HL-60 (cell line): Measurements from ENCODE around the gene LIPH.

Source experiments
- DNase-seq, 2 experiments: peaks; one replicate each; pipeline ENCODE4 v3.0.0-alpha.2; 2010 to 2020; ENCODE audit warnings: low read depth in 1 of 2, low spot score in 1 of 2
- H3K27ac ChIP-seq: fragments of 250-450 bp; sonication (Bioruptor Pico); replicated peaks from 2 replicates; pipeline ENCODE4 v1.5.1; 2020; ENCODE audit warnings: mild to moderate bottlenecking, moderate library complexity
- H3K27me3 ChIP-seq: fragments of 250-450 bp; sonication (Bioruptor Pico); 2 replicates; pipeline ENCODE4 v1.5.1; 2021; ENCODE audit warnings: mild to moderate bottlenecking, moderate library complexity; ENCODE audit not compliant: insufficient read depth, poor library complexity, severe bottlenecking
- H3K4me3 ChIP-seq: replicated peaks from 2 replicates; pipeline ENCODE4 v1.5.1; 2011; ENCODE audit warnings: mild to moderate bottlenecking, control low read depth, low read length; ENCODE audit not compliant: insufficient read depth
- GABPA ChIP-seq: IDR thresholded peaks from 2 replicates; pipeline ENCODE4 v1.6.1; 2012; ENCODE audit warnings: low read depth
- POLR2AphosphoS5 ChIP-seq: IDR thresholded peaks from 2 replicates; pipeline ENCODE4 v1.6.1; 2012; ENCODE audit warnings: low read depth
- REST ChIP-seq: IDR thresholded peaks from 2 replicates; pipeline ENCODE4 v1.6.1; 2012; ENCODE audit warnings: low read depth; ENCODE audit not compliant: insufficient replicate concordance
- SPI1 ChIP-seq: IDR thresholded peaks from 2 replicates; pipeline ENCODE4 v1.6.1; 2012; ENCODE audit warnings: low read depth, mild to moderate bottlenecking, borderline replicate concordance
- TF ChIP-seq, protein P1 (sequence below): IDR thresholded peaks from one replicate; pipeline ENCODE4 v1.5.1; 2011; ENCODE audit warnings: low read length, control low read depth, inconsistent platforms; ENCODE audit not compliant: insufficient read depth

Gene LIPH

GRCh38 chr3:185489462-185489861, 62.9 kb downstream of the LIPH start:
- no peak overlapping the region for H3K27ac ChIP-seq
- H3K4me3 ChIP-seq: no peak overlapping the region
- no peaks in the 10 kb centered on the region for H3K27me3 ChIP-seq
- no peak for DNase-seq
- no peak for TF ChIP-seq REST
- TF ChIP-seq, protein P1, sequence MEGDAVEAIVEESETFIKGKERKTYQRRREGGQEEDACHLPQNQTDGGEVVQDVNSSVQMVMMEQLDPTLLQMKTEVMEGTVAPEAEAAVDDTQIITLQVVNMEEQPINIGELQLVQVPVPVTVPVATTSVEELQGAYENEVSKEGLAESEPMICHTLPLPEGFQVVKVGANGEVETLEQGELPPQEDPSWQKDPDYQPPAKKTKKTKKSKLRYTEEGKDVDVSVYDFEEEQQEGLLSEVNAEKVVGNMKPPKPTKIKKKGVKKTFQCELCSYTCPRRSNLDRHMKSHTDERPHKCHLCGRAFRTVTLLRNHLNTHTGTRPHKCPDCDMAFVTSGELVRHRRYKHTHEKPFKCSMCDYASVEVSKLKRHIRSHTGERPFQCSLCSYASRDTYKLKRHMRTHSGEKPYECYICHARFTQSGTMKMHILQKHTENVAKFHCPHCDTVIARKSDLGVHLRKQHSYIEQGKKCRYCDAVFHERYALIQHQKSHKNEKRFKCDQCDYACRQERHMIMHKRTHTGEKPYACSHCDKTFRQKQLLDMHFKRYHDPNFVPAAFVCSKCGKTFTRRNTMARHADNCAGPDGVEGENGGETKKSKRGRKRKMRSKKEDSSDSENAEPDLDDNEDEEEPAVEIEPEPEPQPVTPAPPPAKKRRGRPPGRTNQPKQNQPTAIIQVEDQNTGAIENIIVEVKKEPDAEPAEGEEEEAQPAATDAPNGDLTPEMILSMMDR: no peak
- no peak for TF ChIP-seq SPI1
- TF ChIP-seq POLR2AphosphoS5: no peak
- no peak for TF ChIP-seq GABPA

GRCh38 chr3:185488465-185488864, 63.9 kb downstream of the LIPH start:
- Histone ChIP-seq H3K4me3 (no peak overlapping the region), H3K27me3 (no peaks in the 10 kb centered on the region), H3K27ac (no peak overlapping the region)
- TF ChIP-seq GABPA (no peak), POLR2AphosphoS5 (no peak)
- no peak for DNase-seq

DNA sequence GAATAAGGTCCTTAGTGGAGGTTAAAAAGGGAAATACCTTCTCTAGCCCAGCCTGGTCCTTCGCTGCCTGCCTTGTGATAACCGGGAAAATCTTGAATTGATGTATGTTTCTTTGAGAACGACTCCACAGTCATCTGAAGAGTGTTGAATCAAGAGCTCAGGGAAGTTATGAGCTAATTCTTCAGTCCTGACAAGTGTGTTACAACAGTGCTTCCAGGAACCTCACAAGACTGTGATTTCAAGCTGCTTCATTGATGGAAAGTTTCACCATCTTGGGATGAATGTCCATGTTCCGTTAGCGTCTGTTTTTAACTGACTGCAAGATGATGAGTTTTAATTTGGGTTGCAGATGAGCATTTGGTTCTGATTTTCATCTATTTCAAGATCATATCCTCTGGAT, 66.0 kb downstream of the LIPH start:
- Histone ChIP-seq H3K4me3 (no peak overlapping the region), H3K27ac (no peak overlapping the region), H3K27me3 (no peaks in the 10 kb centered on the region)
- DNase-seq: no peak
- no peak for TF ChIP-seq POLR2AphosphoS5
- TF ChIP-seq, protein P1: no peak
- no peak for TF ChIP-seq REST
- TF ChIP-seq GABPA: no peak
- no peak for TF ChIP-seq SPI1

- Histone ChIP-seq H3K27me3 (no peaks in the 10 kb centered on the region), H3K4me3 (no peak overlapping the region), H3K27ac (no peak overlapping the region)
- TF ChIP-seq REST (no peak), SPI1 (no peak), GABPA (no peak), POLR2AphosphoS5 (no peak)
- TF ChIP-seq, protein P1: no peak
- no peak for DNase-seq
Measured at GRCh38 chr3:185484296-185484695, 68.1 kb downstream of the LIPH start.
